ENCODE results near the gene SOX12. TPM values are rescaled to one million over a fixed set of nuclear protein-coding genes. Genes with fewer than 3 reads are reported as not detected.

SOX12 gene
- polyA plus RNA-seq, 1 of the 3 experiments (the other 2 are of a cell fraction): 11.3 TPM

DNA sequence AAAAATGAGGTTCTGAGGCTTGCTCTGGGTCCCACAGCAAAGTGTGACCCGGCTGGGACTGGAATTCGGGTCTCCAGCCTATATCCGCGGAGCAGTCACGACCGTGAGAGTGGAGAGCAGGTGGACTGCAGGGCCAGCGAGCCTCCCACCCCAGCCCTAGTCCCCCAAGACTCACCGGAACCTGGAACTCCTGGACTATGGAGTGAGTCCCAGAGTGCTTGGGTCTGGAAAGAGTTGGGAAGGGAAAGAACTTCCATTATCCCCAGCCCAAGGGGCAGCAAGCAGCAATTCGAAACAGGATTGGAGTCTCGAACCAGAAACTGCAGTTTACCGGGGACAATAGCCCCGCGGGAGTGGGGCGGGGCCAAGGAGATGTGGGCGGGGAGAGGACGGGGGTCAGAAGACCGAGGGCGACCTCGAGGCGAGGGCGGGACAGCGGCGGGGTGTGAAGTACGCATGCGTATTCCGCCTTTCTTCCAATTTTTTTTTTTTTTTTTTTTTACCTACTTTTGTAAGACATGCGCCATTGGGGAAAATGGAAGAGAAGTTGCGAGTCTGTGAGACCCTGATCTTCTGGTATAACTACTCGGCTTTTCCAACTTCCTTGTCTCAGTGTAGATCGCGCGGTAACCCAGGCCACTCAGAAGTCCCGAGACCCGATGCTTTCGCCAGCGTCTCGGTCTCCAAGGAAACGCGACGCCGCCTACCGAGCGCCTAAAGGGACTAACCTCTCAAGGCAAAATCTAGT is 35.1 kb upstream of the SOX12 start, which contains the start of gene C20orf96 (continued):
- no peak for TF ChIP-seq TCF12 (IDR thresholded peaks at IDR 0.05)
- TF ChIP-seq SMC3 (IDR thresholded peaks at IDR 0.05; ENCODE audit: low read depth, low read length): no peak
- TF ChIP-seq FOXM1 (IDR thresholded peaks at IDR 0.05; ENCODE audit: low read depth): no peak
- no peak for TF ChIP-seq FOXJ3 (CRISPR knock-in tag; IDR thresholded peaks at IDR 0.05)
- no peak for TF ChIP-seq RXRA (IDR thresholded peaks at IDR 0.05; ENCODE audit: borderline replicate concordance, low read depth)
- TF ChIP-seq EZH2phosphoT487 (IDR thresholded peaks at IDR 0.05; ENCODE audit: borderline replicate concordance, low read depth): no peak
- peak; percentile 64; the same call in 1 of the 2 replicates for TF ChIP-seq POLR2AphosphoS5 (IDR thresholded peaks at IDR 0.05; ENCODE audit: low read depth, low read length)
- peak; percentile 90 for TF ChIP-seq CHD2 (IDR thresholded peaks at IDR 0.05; ENCODE audit: low read length, partially characterized antibody)
- TF ChIP-seq ELF1 (IDR thresholded peaks at IDR 0.05): no peak
- no peak for TF ChIP-seq RCOR1 (IDR thresholded peaks at IDR 0.05; ENCODE audit: low read length)
- no peak for TF ChIP-seq MEF2A (IDR thresholded peaks at IDR 0.05; ENCODE audit: borderline replicate concordance, low read depth)
- no peak for TF ChIP-seq TEAD4 (IDR thresholded peaks at IDR 0.05; ENCODE audit: borderline replicate concordance, insufficient read depth)
- 0 out of 2 replicates have a peak, but pooled peaks have one; percentile 3 for TF ChIP-seq RAD21 (IDR thresholded peaks at IDR 0.05; ENCODE audit: low read length)
- no peak for TF ChIP-seq RFX5 (IDR thresholded peaks at IDR 0.05; ENCODE audit: low read length)

DNA sequence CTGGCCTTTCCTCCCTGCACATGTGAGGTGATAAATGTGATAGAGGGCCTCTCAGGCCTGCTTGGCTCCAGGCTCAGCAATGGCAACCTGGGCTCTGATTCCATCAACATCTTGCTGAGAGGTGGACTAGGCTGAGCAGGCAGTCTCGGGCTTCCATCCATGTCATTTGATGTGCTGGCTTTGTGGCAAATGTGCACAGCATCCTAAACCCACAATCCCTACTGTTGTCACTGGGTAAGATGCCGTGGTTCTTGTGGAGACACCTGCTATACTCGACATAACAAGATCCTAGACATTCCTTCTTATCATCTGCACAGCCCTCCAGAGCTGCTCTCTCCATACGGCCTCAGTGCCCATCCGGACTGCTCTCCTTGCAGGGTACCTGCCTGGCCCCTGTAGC is 30.8 kb upstream of the SOX12 start:
- Histone ChIP-seq H2AFZ (ENCODE audit: low read depth) (no peak overlapping the region), H3K9ac (no peak overlapping the region), H4K20me1 (ENCODE audit: insufficient read depth) (peaks cover 6% of the 10 kb centered on the region), H3K9me3 (no peaks in the 10 kb centered on the region), H3K27me3 (ENCODE audit: insufficient read depth) (no peaks in the 10 kb centered on the region), H3K4me3 (ENCODE audit: low read depth in 2 of 2, low read length in 1 of 2) (no peak overlapping the region), H3K4me1 (ENCODE audit: control insufficient read depth in 1 of 2, insufficient read depth in 2 of 2, low read depth in 1 of 2, low read length in 1 of 2) (peaks cover 9 to 20% of the 10 kb centered on the region in 2 experiments), H3K4me2 (no peak overlapping the region), H3K36me3 (replicated peaks in 1 of 2; ENCODE audit: control insufficient read depth in 1 of 2, insufficient read depth in 2 of 2, low read length in 1 of 2) (peaks cover 5 to 6% of the 10 kb centered on the region in 2 experiments), H3F3A (replicated peaks; ENCODE audit: insufficient read depth) (peaks cover 10% of the 10 kb centered on the region), H3K27ac (ENCODE audit: low read depth in 2 of 2, low read length in 1 of 2) (no peak overlapping the region), H3K9me2 (no peaks in the 10 kb centered on the region), H3K79me2 (ENCODE audit: insufficient read depth) (peaks cover 24% of the 10 kb centered on the region)
- ChIA-PET POLR2A (no interaction called here), CTCF (interaction anchor here (0.6 to 1.1 kb wide), 2 partner anchors 26 to 29 kb away, joined by 3 read pairs; no protein-coding TSS in a partner anchor)
- TF ChIP-seq GATA2 (CRISPR knock-in tag; IDR thresholded peaks at IDR 0.05): no peak
- TF ChIP-seq RXRA (IDR thresholded peaks at IDR 0.05; ENCODE audit: borderline replicate concordance, low read depth): no peak
- no peak for TF ChIP-seq SMC3 (IDR thresholded peaks at IDR 0.05; ENCODE audit: low read depth, low read length)
- TF ChIP-seq RFX5 (IDR thresholded peaks at IDR 0.05; ENCODE audit: low read length): no peak
- no peak for TF ChIP-seq NFIC (IDR thresholded peaks at IDR 0.05; ENCODE audit: borderline replicate concordance)
- TF ChIP-seq, protein P1, sequence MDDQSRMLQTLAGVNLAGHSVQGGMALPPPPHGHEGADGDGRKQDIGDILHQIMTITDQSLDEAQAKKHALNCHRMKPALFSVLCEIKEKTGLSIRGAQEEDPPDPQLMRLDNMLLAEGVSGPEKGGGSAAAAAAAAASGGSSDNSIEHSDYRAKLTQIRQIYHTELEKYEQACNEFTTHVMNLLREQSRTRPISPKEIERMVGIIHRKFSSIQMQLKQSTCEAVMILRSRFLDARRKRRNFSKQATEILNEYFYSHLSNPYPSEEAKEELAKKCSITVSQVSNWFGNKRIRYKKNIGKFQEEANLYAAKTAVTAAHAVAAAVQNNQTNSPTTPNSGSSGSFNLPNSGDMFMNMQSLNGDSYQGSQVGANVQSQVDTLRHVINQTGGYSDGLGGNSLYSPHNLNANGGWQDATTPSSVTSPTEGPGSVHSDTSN (IDR thresholded peaks at IDR 0.05): no peak
- TF ChIP-seq, protein P2, sequence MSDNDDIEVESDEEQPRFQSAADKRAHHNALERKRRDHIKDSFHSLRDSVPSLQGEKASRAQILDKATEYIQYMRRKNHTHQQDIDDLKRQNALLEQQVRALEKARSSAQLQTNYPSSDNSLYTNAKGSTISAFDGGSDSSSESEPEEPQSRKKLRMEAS (IDR thresholded peaks at IDR 0.05; ENCODE audit: low read depth): no peak
- no peak for TF ChIP-seq FOSL2 (IDR thresholded peaks at IDR 0.05; ENCODE audit: borderline replicate concordance, low read depth)
- no peak for TF ChIP-seq RCOR1 (IDR thresholded peaks at IDR 0.05; ENCODE audit: low read length)
- no peak for TF ChIP-seq TAF1 (IDR thresholded peaks at IDR 0.05; ENCODE audit: borderline replicate concordance, low read depth, low read length)
- no peak for TF ChIP-seq YY1 (IDR thresholded peaks at IDR 0.05; ENCODE audit: low read depth)
- TF ChIP-seq, protein P3, sequence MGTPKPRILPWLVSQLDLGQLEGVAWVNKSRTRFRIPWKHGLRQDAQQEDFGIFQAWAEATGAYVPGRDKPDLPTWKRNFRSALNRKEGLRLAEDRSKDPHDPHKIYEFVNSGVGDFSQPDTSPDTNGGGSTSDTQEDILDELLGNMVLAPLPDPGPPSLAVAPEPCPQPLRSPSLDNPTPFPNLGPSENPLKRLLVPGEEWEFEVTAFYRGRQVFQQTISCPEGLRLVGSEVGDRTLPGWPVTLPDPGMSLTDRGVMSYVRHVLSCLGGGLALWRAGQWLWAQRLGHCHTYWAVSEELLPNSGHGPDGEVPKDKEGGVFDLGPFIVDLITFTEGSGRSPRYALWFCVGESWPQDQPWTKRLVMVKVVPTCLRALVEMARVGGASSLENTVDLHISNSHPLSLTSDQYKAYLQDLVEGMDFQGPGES (IDR thresholded peaks at IDR 0.05; ENCODE audit: low read depth, low read length): no peak
- TF ChIP-seq TEAD4 (IDR thresholded peaks at IDR 0.05; ENCODE audit: borderline replicate concordance, insufficient read depth): no peak
- no peak for TF ChIP-seq JUND (IDR thresholded peaks at IDR 0.05)
- whole genome bisulfite sequencing (ENCODE audit: low lambda C conversion rate): 87% methylated on average over 4 of the region's 5 CpGs
- DNase-seq: no peak

Measured in SK-N-SH (cell line).